ENCODE results near the gene USP24. TPM values are rescaled to one million over a fixed set of nuclear protein-coding genes. Genes with fewer than 3 reads are reported as not detected.

USP24 gene
- total RNA-seq, 1 experiment from 2014 or later, result 38.5 TPM

DNA sequence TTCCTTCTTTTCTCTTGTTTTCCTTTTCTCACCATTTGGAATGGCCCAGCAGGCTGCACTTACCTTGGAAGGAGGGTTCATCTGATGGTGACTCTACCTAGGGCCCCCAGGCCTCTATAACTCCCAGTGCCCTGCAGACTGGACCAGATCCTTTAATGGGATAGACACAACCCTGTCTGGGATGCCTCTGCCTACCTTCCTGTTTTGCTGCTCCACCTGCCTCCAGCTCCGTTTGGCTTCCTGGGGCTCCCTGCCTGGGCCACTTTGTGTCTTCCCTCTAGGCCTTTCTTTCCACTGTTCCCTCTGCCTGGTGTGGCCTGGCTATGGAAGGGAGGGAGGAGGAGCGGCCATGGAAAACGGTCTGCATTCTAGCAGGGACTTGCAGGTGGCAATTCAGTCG lies 168.3 kb downstream of the USP24 start:
- ChIA-PET POLR2A (ENCODE audit: unreplicated experiment) (interaction anchor here (0.6 kb wide), 1 partner anchor 44 kb away, joined by 3 read pairs; no protein-coding TSS in a partner anchor), CTCF (no interaction called here)
- Histone ChIP-seq H3K9ac (ENCODE audit: low read length) (no peak overlapping the region), H3F3A (ENCODE audit: low read length, unreplicated experiment) (no peaks in the 10 kb centered on the region), H3K27me3 (ENCODE audit: low read length) (no peaks in the 10 kb centered on the region), H3K4me3 (ENCODE audit: low read length) (no peak overlapping the region), H3K4me1 (ENCODE audit: insufficient read depth, low read length) (no peaks in the 10 kb centered on the region), H3K9me2 (replicated peaks; ENCODE audit: low read length) (no peaks in the 10 kb centered on the region), H3K27ac (ENCODE audit: low read length) (no peak overlapping the region), H4K20me1 (ENCODE audit: low read length) (no peaks in the 10 kb centered on the region), H3K79me2 (ENCODE audit: low read length) (no peaks in the 10 kb centered on the region), H3K9me3 (ENCODE audit: low read length) (no peaks in the 10 kb centered on the region), H3K36me3 (ENCODE audit: low read depth, low read length) (no peaks in the 10 kb centered on the region), H3K4me2 (ENCODE audit: low read length) (no peak overlapping the region), H2AFZ (ENCODE audit: low read length) (no peak overlapping the region)
- intact Hi-C loops (cut with micrococcal nuclease), result no loop called here
- TF ChIP-seq EZH2 (IDR thresholded peaks at IDR 0.05; ENCODE audit: low read length, unreplicated experiment) (no peak), EZH2phosphoT487 (IDR thresholded peaks at IDR 0.05; ENCODE audit: borderline replicate concordance, low read length) (no peak)
- TF ChIP-seq, protein P1, sequence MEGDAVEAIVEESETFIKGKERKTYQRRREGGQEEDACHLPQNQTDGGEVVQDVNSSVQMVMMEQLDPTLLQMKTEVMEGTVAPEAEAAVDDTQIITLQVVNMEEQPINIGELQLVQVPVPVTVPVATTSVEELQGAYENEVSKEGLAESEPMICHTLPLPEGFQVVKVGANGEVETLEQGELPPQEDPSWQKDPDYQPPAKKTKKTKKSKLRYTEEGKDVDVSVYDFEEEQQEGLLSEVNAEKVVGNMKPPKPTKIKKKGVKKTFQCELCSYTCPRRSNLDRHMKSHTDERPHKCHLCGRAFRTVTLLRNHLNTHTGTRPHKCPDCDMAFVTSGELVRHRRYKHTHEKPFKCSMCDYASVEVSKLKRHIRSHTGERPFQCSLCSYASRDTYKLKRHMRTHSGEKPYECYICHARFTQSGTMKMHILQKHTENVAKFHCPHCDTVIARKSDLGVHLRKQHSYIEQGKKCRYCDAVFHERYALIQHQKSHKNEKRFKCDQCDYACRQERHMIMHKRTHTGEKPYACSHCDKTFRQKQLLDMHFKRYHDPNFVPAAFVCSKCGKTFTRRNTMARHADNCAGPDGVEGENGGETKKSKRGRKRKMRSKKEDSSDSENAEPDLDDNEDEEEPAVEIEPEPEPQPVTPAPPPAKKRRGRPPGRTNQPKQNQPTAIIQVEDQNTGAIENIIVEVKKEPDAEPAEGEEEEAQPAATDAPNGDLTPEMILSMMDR (conservative IDR thresholded peaks at IDR 0.05; ENCODE audit: low read depth, low read length), result no peak
- DNase-seq (no peak), ATAC-seq (no peak)
- BruUV-seq (replicated peaks), result no TSS peak

DNA sequence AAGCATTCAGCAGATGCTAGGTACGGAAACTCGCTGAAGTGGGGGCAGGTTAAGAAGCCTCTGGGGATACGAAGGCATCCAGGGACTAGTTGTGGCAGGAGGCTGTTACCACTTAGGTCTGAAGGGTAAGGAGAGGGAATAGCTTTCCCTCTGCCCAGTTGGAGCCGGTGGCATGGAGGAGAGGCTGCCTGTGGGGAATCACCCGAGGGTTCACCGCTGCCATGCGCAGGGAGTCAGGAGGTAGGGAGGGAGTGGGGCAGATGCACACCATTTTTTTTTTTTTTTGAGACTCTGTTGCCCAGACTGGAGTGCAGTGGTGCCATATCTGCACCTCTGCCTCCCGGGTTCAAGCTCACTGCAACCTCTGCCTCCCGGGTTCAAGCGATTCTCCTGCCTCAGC lies 169.7 kb downstream of the USP24 start:
- no TSS peak for BruUV-seq (replicated peaks)
- H3K9me2 ChIP-seq (replicated peaks; ENCODE audit: low read length), result no peaks in the 10 kb centered on the region
- H3K9ac ChIP-seq (ENCODE audit: low read length), result no peak overlapping the region
- intact Hi-C loops (cut with micrococcal nuclease), result no loop called here
- no peak overlapping the region for H3K27ac ChIP-seq (ENCODE audit: low read length)
- ATAC-seq, result no peak
- TF ChIP-seq, protein P1 (conservative IDR thresholded peaks at IDR 0.05; ENCODE audit: low read depth, low read length), result no peak
- TF ChIP-seq EZH2 (IDR thresholded peaks at IDR 0.05; ENCODE audit: low read length, unreplicated experiment) (no peak), EZH2phosphoT487 (IDR thresholded peaks at IDR 0.05; ENCODE audit: borderline replicate concordance, low read length) (no peak)
- H3K4me2 ChIP-seq (ENCODE audit: low read length), result no peak overlapping the region
- no peaks in the 10 kb centered on the region for H3K36me3 ChIP-seq (ENCODE audit: low read depth, low read length)
- H4K20me1 ChIP-seq (ENCODE audit: low read length), result no peaks in the 10 kb centered on the region
- H3K79me2 ChIP-seq (ENCODE audit: low read length), result no peaks in the 10 kb centered on the region
- H2AFZ ChIP-seq (ENCODE audit: low read length), result no peak overlapping the region
- no peaks in the 10 kb centered on the region for H3K27me3 ChIP-seq (ENCODE audit: low read length)
- ChIA-PET POLR2A (ENCODE audit: unreplicated experiment) (no interaction called here), CTCF (no interaction called here)
- no peaks in the 10 kb centered on the region for H3K9me3 ChIP-seq (ENCODE audit: low read length)
- no peaks in the 10 kb centered on the region for H3F3A ChIP-seq (ENCODE audit: low read length, unreplicated experiment)
- no peak for DNase-seq
- H3K4me3 ChIP-seq (ENCODE audit: low read length), result no peak overlapping the region
- H3K4me1 ChIP-seq (ENCODE audit: insufficient read depth, low read length), result no peaks in the 10 kb centered on the region

DNA sequence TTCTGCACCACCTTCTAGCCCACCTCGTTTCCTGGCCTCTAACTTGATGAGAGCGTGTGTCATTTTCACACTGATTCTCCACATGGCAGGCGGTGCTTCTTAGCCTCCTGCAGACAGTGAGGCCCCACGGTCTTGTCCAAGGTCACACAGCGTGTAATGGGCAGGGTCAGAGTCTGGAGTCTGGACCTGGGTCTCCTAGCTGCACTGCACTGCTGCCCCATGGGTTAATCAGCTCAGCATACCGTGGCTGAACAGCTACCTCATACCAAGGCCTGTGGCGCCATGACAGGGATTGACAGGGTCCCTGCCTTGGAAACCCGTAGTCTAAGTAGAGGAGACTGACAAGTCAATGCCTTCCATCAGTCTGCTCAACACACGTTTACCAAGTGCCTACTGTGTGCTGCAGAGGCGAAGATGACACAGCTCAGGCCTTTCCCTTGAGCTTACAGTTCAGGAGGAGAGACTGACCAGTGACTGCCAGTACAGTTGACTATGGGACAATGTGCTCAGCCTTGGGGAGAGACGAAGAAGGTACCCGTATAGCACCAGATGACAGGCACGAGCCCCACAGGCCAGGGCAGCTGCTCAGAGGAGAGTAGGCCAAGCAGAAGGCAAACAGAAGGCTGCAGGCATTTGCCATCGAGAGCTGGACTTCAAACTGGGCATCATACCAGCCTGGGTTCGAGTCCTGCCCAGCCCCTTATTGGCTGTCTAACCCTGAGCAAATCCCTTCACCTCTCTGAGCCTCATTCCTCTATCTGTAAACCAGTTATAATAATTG lies 170.4 kb downstream of the USP24 start:
- H3K36me3 ChIP-seq (ENCODE audit: low read depth, low read length), result no peaks in the 10 kb centered on the region
- H2AFZ ChIP-seq (ENCODE audit: low read length), result no peak overlapping the region
- H3K4me3 ChIP-seq (ENCODE audit: low read length), result no peak overlapping the region
- BruUV-seq (replicated peaks), result no TSS peak
- no peak overlapping the region for H3K4me2 ChIP-seq (ENCODE audit: low read length)
- H3K9ac ChIP-seq (ENCODE audit: low read length), result no peak overlapping the region
- H3K27ac ChIP-seq (ENCODE audit: low read length), result no peak overlapping the region
- H3K9me3 ChIP-seq (ENCODE audit: low read length), result no peaks in the 10 kb centered on the region
- peaks cover 6% of the 10 kb centered on the region for H3K27me3 ChIP-seq (ENCODE audit: low read length)
- CTCF ChIA-PET, result no interaction called here
- no peaks in the 10 kb centered on the region for H3K79me2 ChIP-seq (ENCODE audit: low read length)
- peaks cover 5% of the 10 kb centered on the region; the same call in 1 of the 2 replicates for H3K4me1 ChIP-seq (ENCODE audit: insufficient read depth, low read length)
- intact Hi-C loops (cut with micrococcal nuclease), result no loop called here
- no peak for DNase-seq
- TF ChIP-seq, protein P1 (conservative IDR thresholded peaks at IDR 0.05; ENCODE audit: low read depth, low read length), result no peak
- no peak for TF ChIP-seq EZH2 (IDR thresholded peaks at IDR 0.05; ENCODE audit: low read length, unreplicated experiment)
- TF ChIP-seq EZH2phosphoT487 (IDR thresholded peaks at IDR 0.05; ENCODE audit: borderline replicate concordance, low read length), result no peak
- no peaks in the 10 kb centered on the region for H4K20me1 ChIP-seq (ENCODE audit: low read length)
- no peak for ATAC-seq
- H3K9me2 ChIP-seq (replicated peaks; ENCODE audit: low read length), result no peaks in the 10 kb centered on the region
- H3F3A ChIP-seq (ENCODE audit: low read length, unreplicated experiment), result no peaks in the 10 kb centered on the region
- POLR2A ChIA-PET (ENCODE audit: unreplicated experiment), result no interaction called here

All from PC-3 (cell line).